ENCODE results near the gene DAG1. TPM values are rescaled to one million over a fixed set of nuclear protein-coding genes. Genes with fewer than 3 reads are reported as not detected.

DAG1 gene
- polyA plus RNA-seq, 1 donor (not counting 4 experiments of a cell fraction or from before 2014, with no cell fraction given) = 22.0 TPM

DNA sequence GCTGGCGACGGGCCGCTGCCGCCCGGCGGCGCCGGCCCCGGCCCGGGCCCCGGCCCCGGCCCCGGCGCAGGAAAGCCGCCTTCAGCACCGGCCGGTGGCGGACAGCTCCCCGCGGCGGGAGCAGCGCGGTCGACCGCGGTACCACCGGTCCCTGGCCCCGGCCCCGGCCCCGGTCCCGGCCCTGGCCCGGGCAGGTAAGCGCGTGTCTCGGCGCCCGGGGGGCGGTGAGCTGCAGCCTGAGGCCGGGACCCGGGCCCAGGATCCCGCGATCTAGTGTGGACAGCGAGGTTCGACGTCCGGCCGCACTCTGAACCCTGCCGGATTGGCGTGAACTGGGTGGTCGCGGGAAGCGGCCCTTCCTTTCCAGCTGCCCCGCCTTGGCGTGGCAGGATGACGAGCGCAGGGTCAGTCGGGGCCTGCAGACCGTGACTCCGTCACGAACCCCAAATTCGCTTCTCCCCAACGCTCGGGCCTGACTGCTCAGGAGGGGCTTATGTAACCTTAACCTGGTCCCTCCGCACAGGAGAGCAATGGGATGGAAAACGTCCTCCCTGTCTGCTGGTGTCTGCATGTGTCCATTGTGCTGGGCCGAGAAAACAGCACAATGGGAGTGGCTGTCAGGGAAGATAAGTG is 84.7 kb downstream of the DAG1 start:
- peak; percentile 27 for TF ChIP-seq EZH2 (IDR thresholded peaks at IDR 0.05; ENCODE audit: low read length)
- TF ChIP-seq, protein P1, sequence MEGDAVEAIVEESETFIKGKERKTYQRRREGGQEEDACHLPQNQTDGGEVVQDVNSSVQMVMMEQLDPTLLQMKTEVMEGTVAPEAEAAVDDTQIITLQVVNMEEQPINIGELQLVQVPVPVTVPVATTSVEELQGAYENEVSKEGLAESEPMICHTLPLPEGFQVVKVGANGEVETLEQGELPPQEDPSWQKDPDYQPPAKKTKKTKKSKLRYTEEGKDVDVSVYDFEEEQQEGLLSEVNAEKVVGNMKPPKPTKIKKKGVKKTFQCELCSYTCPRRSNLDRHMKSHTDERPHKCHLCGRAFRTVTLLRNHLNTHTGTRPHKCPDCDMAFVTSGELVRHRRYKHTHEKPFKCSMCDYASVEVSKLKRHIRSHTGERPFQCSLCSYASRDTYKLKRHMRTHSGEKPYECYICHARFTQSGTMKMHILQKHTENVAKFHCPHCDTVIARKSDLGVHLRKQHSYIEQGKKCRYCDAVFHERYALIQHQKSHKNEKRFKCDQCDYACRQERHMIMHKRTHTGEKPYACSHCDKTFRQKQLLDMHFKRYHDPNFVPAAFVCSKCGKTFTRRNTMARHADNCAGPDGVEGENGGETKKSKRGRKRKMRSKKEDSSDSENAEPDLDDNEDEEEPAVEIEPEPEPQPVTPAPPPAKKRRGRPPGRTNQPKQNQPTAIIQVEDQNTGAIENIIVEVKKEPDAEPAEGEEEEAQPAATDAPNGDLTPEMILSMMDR (optimal IDR thresholded peaks at IDR 0.05 in 1 of 3, IDR thresholded peaks at IDR 0.05 in 1 of 3, conservative IDR thresholded peaks at IDR 0.05 in 1 of 3; ENCODE audit: extremely low read depth in 1 of 3, insufficient read depth in 2 of 3, low read length in 3 of 3) = no peak
- no peak overlapping the region for H3K27ac ChIP-seq (ENCODE audit: control insufficient read depth, insufficient read depth, low read length)
- DNase-seq (ENCODE audit: low read depth, low spot score) = no peak

DNA sequence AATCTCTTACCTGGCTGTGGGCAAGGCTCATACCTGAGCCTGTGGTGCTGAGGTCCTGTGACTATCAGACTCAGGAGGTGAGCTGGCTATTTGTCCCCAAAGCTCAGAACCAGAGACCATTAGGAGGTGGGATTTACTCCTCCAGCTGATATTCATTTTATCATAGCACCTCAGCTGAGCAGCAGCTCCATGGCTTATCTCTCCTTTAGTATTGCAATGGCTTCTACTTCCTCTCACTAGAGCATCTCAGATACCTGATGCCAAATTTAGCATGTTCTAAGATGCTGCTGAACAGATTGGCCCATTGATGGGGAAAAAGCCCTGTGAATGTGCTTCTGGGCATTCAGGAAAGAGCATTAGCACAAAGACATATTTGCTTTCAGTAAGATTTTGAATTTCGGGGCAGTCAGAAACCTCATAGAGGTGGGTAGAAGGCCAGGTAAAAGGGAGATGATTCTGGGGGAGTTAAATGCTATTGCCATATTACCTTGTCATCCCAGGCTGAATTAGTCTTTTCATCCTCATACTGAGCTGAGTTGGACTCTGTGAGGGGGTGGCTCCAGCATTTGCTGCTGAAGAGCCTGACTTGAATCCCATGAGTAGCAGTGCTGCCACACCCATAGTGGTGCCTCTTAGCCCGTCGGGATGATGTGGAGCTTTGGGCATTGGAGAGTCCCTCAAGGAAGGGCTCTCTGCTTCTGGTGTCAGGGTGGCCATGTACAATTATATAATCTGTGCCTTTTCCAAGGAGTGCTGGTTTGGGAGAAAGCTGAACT is 86.6 kb downstream of the DAG1 start:
- dilution Hi-C loops (cut with MboI; ENCODE audit: extremely low pct_ligation_motif_present, low sequenced_read_pairs) = loop anchor here (25.0 kb wide), 1 partner anchor 106 kb away; the partner anchor contains the start of gene APEH
- Histone ChIP-seq H3K36me3 (ENCODE audit: control insufficient read depth in 2 of 2, extremely low read depth in 1 of 2, insufficient read depth in 2 of 2, low read length in 2 of 2) (no peaks in the 10 kb centered on the region), H3K27ac (ENCODE audit: control insufficient read depth, insufficient read depth, low read length) (no peak overlapping the region), H3K4me3 (ENCODE audit: control insufficient read depth in 2 of 3, extremely low read depth in 1 of 3, insufficient read depth in 2 of 3, low read depth in 1 of 3, low read length in 3 of 3) (no peak overlapping the region), H3K4me2 (ENCODE audit: control insufficient read depth, extremely low read depth, insufficient read depth, low read depth, low read length) (no peak overlapping the region), H3K79me2 (ENCODE audit: control insufficient read depth, insufficient read depth, low read length) (no peaks in the 10 kb centered on the region), H3K9me1 (ENCODE audit: control insufficient read depth, extremely low read depth, insufficient read depth, low read length) (no peaks in the 10 kb centered on the region), H3K27me3 (ENCODE audit: control insufficient read depth, extremely low read depth, insufficient read depth, low read length) (peaks cover 26% of the 10 kb centered on the region), H3K9me3 (ENCODE audit: control insufficient read depth, low read depth, low read length) (no peaks in the 10 kb centered on the region), H3K9ac (ENCODE audit: control insufficient read depth, extremely low read depth, insufficient read depth, low read length) (no peak overlapping the region), H2AFZ (ENCODE audit: control insufficient read depth, low read length) (no peak overlapping the region), H3K4me1 (ENCODE audit: control insufficient read depth, extremely low read depth, insufficient read depth, low read length) (peaks cover 11% of the 10 kb centered on the region), H4K20me1 (ENCODE audit: control insufficient read depth, extremely low read depth, insufficient read depth, low read length) (no peaks in the 10 kb centered on the region)
- DNase-seq (ENCODE audit: low read depth, low spot score) (no peak), FAIRE-seq (no peak)
- no peak for TF ChIP-seq EZH2 (IDR thresholded peaks at IDR 0.05; ENCODE audit: low read length)
- TF ChIP-seq, protein P1 (optimal IDR thresholded peaks at IDR 0.05 in 1 of 3, IDR thresholded peaks at IDR 0.05 in 1 of 3, conservative IDR thresholded peaks at IDR 0.05 in 1 of 3; ENCODE audit: extremely low read depth in 1 of 3, insufficient read depth in 2 of 3, low read length in 3 of 3) = no peak

More for the DNA sequence above, 84.7 kb downstream of the DAG1 start:
- no peaks in the 10 kb centered on the region for H3K79me2 ChIP-seq (ENCODE audit: control insufficient read depth, insufficient read depth, low read length)
- H3K9ac ChIP-seq (ENCODE audit: control insufficient read depth, extremely low read depth, insufficient read depth, low read length) = no peak overlapping the region
- no peaks in the 10 kb centered on the region for H3K36me3 ChIP-seq (ENCODE audit: control insufficient read depth in 2 of 2, extremely low read depth in 1 of 2, insufficient read depth in 2 of 2, low read length in 2 of 2)
- no peaks in the 10 kb centered on the region for H4K20me1 ChIP-seq (ENCODE audit: control insufficient read depth, extremely low read depth, insufficient read depth, low read length)
- H3K27me3 ChIP-seq (ENCODE audit: control insufficient read depth, extremely low read depth, insufficient read depth, low read length) = peaks cover 24% of the 10 kb centered on the region
- no peak for FAIRE-seq
- no peak overlapping the region for H2AFZ ChIP-seq (ENCODE audit: control insufficient read depth, low read length)
- H3K9me3 ChIP-seq (ENCODE audit: control insufficient read depth, low read depth, low read length) = no peaks in the 10 kb centered on the region
- peak overlapping the region in 2 of 3 experiments; percentile 13 to 41 for H3K4me3 ChIP-seq (ENCODE audit: control insufficient read depth in 2 of 3, extremely low read depth in 1 of 3, insufficient read depth in 2 of 3, low read depth in 1 of 3, low read length in 3 of 3)
- dilution Hi-C loops (cut with MboI; ENCODE audit: extremely low pct_ligation_motif_present, low sequenced_read_pairs) = loop anchor here (25.0 kb wide), 1 partner anchor 108 kb away; the partner anchor contains the start of gene APEH
- H3K4me1 ChIP-seq (ENCODE audit: control insufficient read depth, extremely low read depth, insufficient read depth, low read length) = peaks cover 11% of the 10 kb centered on the region
- H3K9me1 ChIP-seq (ENCODE audit: control insufficient read depth, extremely low read depth, insufficient read depth, low read length) = no peaks in the 10 kb centered on the region
- peak overlapping the region; percentile 75 for H3K4me2 ChIP-seq (ENCODE audit: control insufficient read depth, extremely low read depth, insufficient read depth, low read depth, low read length)

Measured in keratinocyte (primary cell).